SK-N-SH treated with all-trans-retinoic acid at 6 μM for 48 hours (cell line): ENCODE data around the gene LPAR3.

ENCODE experiments used
- ARNTL ChIP-seq: fragments of 450-650 bp; formaldehyde crosslinking; IDR thresholded peaks from 2 replicates; pipeline ENCODE4 v1.5.0; 2020; ENCODE audit warnings: low read depth, mild to moderate bottlenecking, moderate library complexity, borderline replicate concordance
- GLIS3 ChIP-seq: fragments of 250-450 bp; sonication (Bioruptor Pico); IDR thresholded peaks from 2 replicates; pipeline ENCODE4 v1.5.0; 2020; ENCODE audit warnings: mild to moderate bottlenecking, moderate library complexity
- OSR1 ChIP-seq: fragments of 250-450 bp; sonication (Bioruptor Pico); IDR thresholded peaks from 2 replicates; pipeline ENCODE4 v1.8.0; 2022; ENCODE audit warnings: moderate library complexity, mild to moderate bottlenecking, inconsistent platforms
- RARB ChIP-seq: fragments of 250-450 bp; sonication (Bioruptor Pico); IDR thresholded peaks from 2 replicates; pipeline ENCODE4 v1.8.0; 2021; ENCODE audit warnings: mild to moderate bottlenecking, moderate library complexity
- TCF4 ChIP-seq: fragments of 250-450 bp; sonication (Bioruptor Pico); IDR thresholded peaks from 2 replicates; pipeline ENCODE4 v1.8.0; 2021; ENCODE audit warnings: mild to moderate bottlenecking, moderate library complexity, borderline replicate concordance
- ZFP3 ChIP-seq: fragments of 250-450 bp; sonication (Bioruptor Pico); IDR thresholded peaks from 2 replicates; pipeline ENCODE4 v1.5.0; 2020; ENCODE audit warnings: mild to moderate bottlenecking, moderate library complexity
- ZFP30 ChIP-seq: fragments of 450-650 bp; formaldehyde crosslinking; IDR thresholded peaks from 2 replicates; pipeline ENCODE4 v1.5.0; 2022; ENCODE audit warnings: mild to moderate bottlenecking, moderate library complexity
- ZNF565 ChIP-seq: fragments of 450-650 bp; formaldehyde crosslinking; conservative IDR thresholded peaks from 2 replicates; pipeline ENCODE4 v1.5.0; 2020; ENCODE audit warnings: low read depth, mild to moderate bottlenecking, moderate library complexity
- ZNF70 ChIP-seq: fragments of 450-650 bp; formaldehyde crosslinking; IDR thresholded peaks from 2 replicates; pipeline ENCODE4 v1.5.0; 2020; ENCODE audit warnings: mild to moderate bottlenecking, moderate library complexity
- ZNF8 ChIP-seq: fragments of 450-650 bp; formaldehyde crosslinking; IDR thresholded peaks from 2 replicates; pipeline ENCODE4 v1.5.0; 2020; ENCODE audit warnings: mild to moderate bottlenecking, moderate library complexity
- TF ChIP-seq, protein P1 (sequence below): fragments of 250-450 bp; sonication (Bioruptor Pico); IDR thresholded peaks from 2 replicates; pipeline ENCODE4 v1.5.1; 2020; ENCODE audit warnings: low read depth, mild to moderate bottlenecking, moderate library complexity
- TF ChIP-seq, protein P2 (sequence below): fragments of 250-450 bp; sonication (Bioruptor Pico); IDR thresholded peaks from 2 replicates; pipeline ENCODE4 v1.8.0; 2021; ENCODE audit warnings: low read depth, mild to moderate bottlenecking, moderate library complexity, borderline replicate concordance

DNA sequence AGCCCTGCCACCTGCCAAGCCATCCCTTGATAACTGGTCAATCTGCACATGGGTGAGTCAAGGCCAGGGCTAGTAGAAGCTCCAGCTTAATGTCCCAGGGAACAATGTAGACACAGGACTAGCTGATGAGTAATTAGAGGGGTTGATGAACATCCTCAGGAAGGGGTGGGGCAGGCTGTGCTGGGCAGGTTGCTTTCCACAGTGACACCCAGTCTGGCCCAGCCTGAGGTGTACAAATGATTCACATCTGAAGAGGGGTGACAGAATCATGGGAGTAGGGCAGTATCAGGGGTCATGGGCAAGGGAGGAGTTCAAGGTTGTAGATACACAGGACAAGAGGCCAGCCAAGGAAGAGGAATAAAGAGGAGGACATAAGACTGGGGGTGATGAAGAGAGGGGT is 4.3 kb downstream of the LPAR3 start:
- no peak for TF ChIP-seq ZFP30 (CRISPR knock-in tag)
- TF ChIP-seq, protein P1, sequence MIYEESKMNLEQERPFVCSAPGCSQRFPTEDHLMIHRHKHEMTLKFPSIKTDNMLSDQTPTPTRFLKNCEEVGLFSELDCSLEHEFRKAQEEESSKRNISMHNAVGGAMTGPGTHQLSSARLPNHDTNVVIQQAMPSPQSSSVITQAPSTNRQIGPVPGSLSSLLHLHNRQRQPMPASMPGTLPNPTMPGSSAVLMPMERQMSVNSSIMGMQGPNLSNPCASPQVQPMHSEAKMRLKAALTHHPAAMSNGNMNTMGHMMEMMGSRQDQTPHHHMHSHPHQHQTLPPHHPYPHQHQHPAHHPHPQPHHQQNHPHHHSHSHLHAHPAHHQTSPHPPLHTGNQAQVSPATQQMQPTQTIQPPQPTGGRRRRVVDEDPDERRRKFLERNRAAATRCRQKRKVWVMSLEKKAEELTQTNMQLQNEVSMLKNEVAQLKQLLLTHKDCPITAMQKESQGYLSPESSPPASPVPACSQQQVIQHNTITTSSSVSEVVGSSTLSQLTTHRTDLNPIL (CRISPR knock-in tag), result no peak
- TF ChIP-seq, protein P2, sequence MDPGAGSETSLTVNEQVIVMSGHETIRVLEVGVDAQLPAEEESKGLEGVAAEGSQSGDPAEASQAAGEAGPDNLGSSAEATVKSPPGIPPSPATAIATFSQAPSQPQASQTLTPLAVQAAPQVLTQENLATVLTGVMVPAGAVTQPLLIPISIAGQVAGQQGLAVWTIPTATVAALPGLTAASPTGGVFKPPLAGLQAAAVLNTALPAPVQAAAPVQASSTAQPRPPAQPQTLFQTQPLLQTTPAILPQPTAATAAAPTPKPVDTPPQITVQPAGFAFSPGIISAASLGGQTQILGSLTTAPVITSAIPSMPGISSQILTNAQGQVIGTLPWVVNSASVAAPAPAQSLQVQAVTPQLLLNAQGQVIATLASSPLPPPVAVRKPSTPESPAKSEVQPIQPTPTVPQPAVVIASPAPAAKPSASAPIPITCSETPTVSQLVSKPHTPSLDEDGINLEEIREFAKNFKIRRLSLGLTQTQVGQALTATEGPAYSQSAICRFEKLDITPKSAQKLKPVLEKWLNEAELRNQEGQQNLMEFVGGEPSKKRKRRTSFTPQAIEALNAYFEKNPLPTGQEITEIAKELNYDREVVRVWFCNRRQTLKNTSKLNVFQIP (CRISPR knock-in tag), result no peak
- TF ChIP-seq ZFP3 (CRISPR knock-in tag), result no peak
- TF ChIP-seq OSR1 (CRISPR knock-in tag), result no peak
- no peak for TF ChIP-seq GLIS3
- TF ChIP-seq RARB (CRISPR knock-in tag), result no peak
- TF ChIP-seq ARNTL (CRISPR knock-in tag), result no peak
- no peak for TF ChIP-seq ZNF70
- no peak for TF ChIP-seq ZNF8 (CRISPR knock-in tag)
- TF ChIP-seq TCF4, result no peak
- TF ChIP-seq ZNF565 (CRISPR knock-in tag), result no peak
